GM18951 (cell line): ENCODE results near the gene WAC.
"Not testable (repeated sequence)": the region's sequence is repeated elsewhere in the genome, so short reads cannot be mapped to it uniquely, and the experiment has no call there.

Experiments used
- POLR2A ChIP-seq: IDR thresholded peaks from 4 replicates; pipeline ENCODE4 v1.6.1; 2011; ENCODE audit warnings: mild to moderate bottlenecking; ENCODE audit not compliant: insufficient read length, insufficient read depth; ENCODE audit errors: extremely low read depth
- in situ Hi-C: fragments of 300-500 bp; cut with MboI; formaldehyde crosslinking; loops from one replicate; pipeline ENCODE4 v1.12.0; 2022; ENCODE audit warnings: low sequenced_read_pairs, mixed read lengths, inconsistent platforms; ENCODE audit not compliant: unreplicated experiment

Gene WAC

GRCh38 chr10:28532337-28533185 lies at the start of gene WAC:
Gene WAC (plus strand): TSS chr10:28533118. CDS start chr10:28533580, 462 bp downstream.
- peak; percentile 93 for TF ChIP-seq POLR2A
- in situ Hi-C loops: no loop called here

GRCh38 chr10:28489206-28489605 lies 43.7 kb upstream of the WAC start:
- in situ Hi-C loops: no loop called here
- TF ChIP-seq POLR2A: no peak

GRCh38 chr10:28490256-28490865 lies 42.6 kb upstream of the WAC start:
- in situ Hi-C loops: not testable (repeated sequence)

GRCh38 chr10:28492116-28492920 lies 40.6 kb upstream of the WAC start:
- TF ChIP-seq POLR2A: no peak
- in situ Hi-C loops: no loop called here

GRCh38 chr10:28494420-28494819 lies 38.5 kb upstream of the WAC start:
- TF ChIP-seq POLR2A: no peak
- in situ Hi-C loops: no loop called here

GRCh38 chr10:28495084-28495483 lies 37.8 kb upstream of the WAC start:
- in situ Hi-C loops: no loop called here
- no peak for TF ChIP-seq POLR2A

- no peak for TF ChIP-seq POLR2A
- in situ Hi-C loops: no loop called here
These were observed 36.9 kb upstream of the WAC start for GRCh38 chr10:28496017-28496416.

GRCh38 chr10:28496481-28496961 lies 36.4 kb upstream of the WAC start:
- in situ Hi-C loops: no loop called here
- no peak for TF ChIP-seq POLR2A

- TF ChIP-seq POLR2A: no peak
- in situ Hi-C loops: no loop called here
These were observed 35.4 kb upstream of the WAC start for GRCh38 chr10:28497313-28498126.

GRCh38 chr10:28500203-28500602 lies 32.7 kb upstream of the WAC start:
- in situ Hi-C loops: not testable (repeated sequence)

GRCh38 chr10:28503114-28503513 lies 29.8 kb upstream of the WAC start:
- no peak for TF ChIP-seq POLR2A

GRCh38 chr10:28505359-28505959 lies 27.5 kb upstream of the WAC start:
- TF ChIP-seq POLR2A: no peak
- in situ Hi-C loops: no loop called here

More at GRCh38 chr10:28503114-28503513, 29.8 kb upstream of the WAC start:
- in situ Hi-C loops: no loop called here
